A549 (cell line): ENCODE data around the gene CHURC1. TPM values are rescaled to one million over a fixed set of nuclear protein-coding genes. Genes with fewer than 3 reads are reported as not detected.

Experiments used
- ATAC-seq, 2 experiments: fragments of 200-7000 bp in 1 of 2; fragments of >200 bp in 1 of 2; cut with Nextera tagmentation in 1 of 2; cut with Tn5 transposase in 1 of 2; 3 replicates each; pipeline versions ENCODE4 v1.8.0 to v1.9.1; 2018 to 2020; ENCODE audit warnings: mild to moderate bottlenecking in 1 of 2, moderate library complexity in 1 of 2
- CTCF ChIA-PET: fragments of 300-600 bp; sonication (Branson Sonifier 250); formaldehyde crosslinking; extraction: SDS; loops from one replicate; lab custom pipeline; 2021; ENCODE audit warnings: antibody characterized with exemption, inconsistent platforms; lab: Yijun Ruan, JAX
- POLR2A ChIA-PET: fragments of 350-600 bp; formaldehyde crosslinking; extraction: SDS; loops from one replicate; lab custom pipeline; 2021; ENCODE audit warnings: antibody characterized with exemption, inconsistent platforms; lab: Yijun Ruan, JAX
- DNase-seq, 2 experiments: peaks; one replicate each; pipeline versions ENCODE4 v3.0.0 to v3.0.0-alpha.2; 2011 to 2016; ENCODE audit warnings: low read depth in 1 of 2, low spot score in 1 of 2
- FAIRE-seq: peaks from 2 replicates; lab custom pipeline; 2011; peaks lifted over from hg19 to GRCh38; lab: Jason Lieb, UNC
- H3K27ac ChIP-seq, 2 experiments: fragments of >200 bp; sonication (Bioruptor Twin); formaldehyde crosslinking; 3 replicates each; pipeline ENCODE4 v1.5.1; 2016 to 2017
- H3K4me1 ChIP-seq: fragments of >200 bp; sonication (Bioruptor Twin); formaldehyde crosslinking; 3 replicates; pipeline ENCODE4 v1.6.1; 2016
- H3K4me2 ChIP-seq: fragments of >200 bp; sonication (Bioruptor Twin); formaldehyde crosslinking; 3 replicates; pipeline ENCODE4 v1.6.1; 2016
- H3K4me3 ChIP-seq: fragments of >200 bp; sonication (Bioruptor Twin); formaldehyde crosslinking; 3 replicates; pipeline ENCODE4 v1.5.1; 2016
- H3K9me3 ChIP-seq: fragments of >200 bp; sonication (Bioruptor Twin); formaldehyde crosslinking; 3 replicates; pipeline ENCODE4 v1.6.1; 2016
- BCL3 ChIP-seq: fragments of >200 bp; sonication (Bioruptor Twin); formaldehyde crosslinking; IDR thresholded peaks from 3 replicates; pipeline ENCODE4 v1.6.1; 2016
- BHLHE40 ChIP-seq: IDR thresholded peaks from 2 replicates; pipeline ENCODE4 v1.6.1; 2012; ENCODE audit warnings: low read depth, low read length, inconsistent platforms
- CBX8 ChIP-seq: fragments of 200-600 bp; sonication (generic); IDR thresholded peaks from 2 replicates; pipeline ENCODE4 v1.6.1; 2016
- CEBPB ChIP-seq, 2 experiments: fragments of >200 bp in 1 of 2; sonication (Bioruptor Twin) in 1 of 2; formaldehyde crosslinking in 1 of 2; IDR thresholded peaks; 2 replicates each; pipeline ENCODE4 v1.6.1; 2012 to 2016
- CHD2 ChIP-seq: fragments of 150-350 bp; IDR thresholded peaks from 2 replicates; pipeline ENCODE4 v1.6.1; 2014; ENCODE audit warnings: low read length; ENCODE audit not compliant: partially characterized antibody
- CHD4 ChIP-seq: fragments of 200-600 bp; sonication (generic); IDR thresholded peaks from 2 replicates; pipeline ENCODE4 v1.6.1; 2016; ENCODE audit warnings: antibody characterized with exemption, mild to moderate bottlenecking, borderline replicate concordance
- EHMT2 ChIP-seq: fragments of 200-600 bp; sonication (generic); IDR thresholded peaks from 2 replicates; pipeline ENCODE4 v1.6.1; 2016; ENCODE audit warnings: antibody characterized with exemption, low read depth, mild to moderate bottlenecking, moderate library complexity
- HDAC2 ChIP-seq: fragments of 200-600 bp; sonication (generic); IDR thresholded peaks from 2 replicates; pipeline ENCODE4 v1.6.1; 2016
- HMGXB4 ChIP-seq: fragments of 250-450 bp; sonication (Bioruptor Pico); IDR thresholded peaks from 2 replicates; pipeline ENCODE4 v1.5.0; 2021; ENCODE audit warnings: mild to moderate bottlenecking, moderate library complexity, borderline replicate concordance
- HOXB13 ChIP-seq: fragments of 250-450 bp; sonication (Bioruptor Pico); IDR thresholded peaks from 2 replicates; pipeline ENCODE4 v1.5.0; 2020; ENCODE audit warnings: low read depth, mild to moderate bottlenecking, moderate library complexity
- JUNB ChIP-seq: fragments of >200 bp; sonication (Bioruptor Twin); formaldehyde crosslinking; IDR thresholded peaks from 2 replicates; pipeline ENCODE4 v1.6.1; 2016
- KDM1A ChIP-seq: fragments of 200-600 bp; sonication (generic); IDR thresholded peaks from 2 replicates; pipeline ENCODE4 v1.6.1; 2016; ENCODE audit warnings: low read depth, mild to moderate bottlenecking
- MAFK ChIP-seq: fragments of 450-650 bp; IDR thresholded peaks from 2 replicates; pipeline ENCODE4 v1.6.1; 2014; ENCODE audit not compliant: partially characterized antibody
- MAX ChIP-seq: IDR thresholded peaks from 2 replicates; pipeline ENCODE4 v1.6.1; 2012
- PBX3 ChIP-seq: IDR thresholded peaks from 2 replicates; pipeline ENCODE4 v1.6.1; 2012
- PHF8 ChIP-seq: fragments of 200-600 bp; sonication (generic); IDR thresholded peaks from 2 replicates; pipeline ENCODE4 v1.6.1; 2016; ENCODE audit warnings: low read depth, mild to moderate bottlenecking, antibody characterized with exemption, moderate library complexity, borderline replicate concordance
- POLR2A ChIP-seq: IDR thresholded peaks from 2 replicates; pipeline ENCODE4 v1.6.1; 2012; ENCODE audit warnings: mild to moderate bottlenecking, low read length
- RAD21 ChIP-seq, 2 experiments: fragments of >200 bp in 1 of 2; sonication (Bioruptor Twin) in 1 of 2; formaldehyde crosslinking in 1 of 2; IDR thresholded peaks in 1 of 2; conservative IDR thresholded peaks in 1 of 2; 2 replicates in 1 of 2; 3 replicates in 1 of 2; pipeline ENCODE4 v1.6.1; 2012 to 2018; ENCODE audit warnings: inconsistent platforms in 1 of 2
- RARB ChIP-seq: fragments of 250-450 bp; sonication (Bioruptor Pico); IDR thresholded peaks from 2 replicates; pipeline ENCODE4 v1.8.0; 2021; ENCODE audit warnings: mild to moderate bottlenecking, moderate library complexity
- RFX5 ChIP-seq: fragments of 450-650 bp; IDR thresholded peaks from 2 replicates; pipeline ENCODE4 v1.7.1; 2014; ENCODE audit warnings: antibody characterized with exemption, mild to moderate bottlenecking, moderate library complexity
- SREBF2 ChIP-seq: fragments of 450-650 bp; IDR thresholded peaks from 2 replicates; pipeline ENCODE4 v1.6.1; 2014; ENCODE audit warnings: mild to moderate bottlenecking, moderate library complexity
- TP53 ChIP-seq: fragments of 250-450 bp; sonication (Bioruptor Pico); IDR thresholded peaks from 2 replicates; pipeline ENCODE4 v1.5.0; 2021; ENCODE audit warnings: mild to moderate bottlenecking, moderate library complexity
- ZC3H11A ChIP-seq: fragments of 450-650 bp; IDR thresholded peaks from 2 replicates; pipeline ENCODE4 v1.6.1; 2014; ENCODE audit warnings: antibody characterized with exemption, mild to moderate bottlenecking
- ZNF302 ChIP-seq: fragments of 250-450 bp; sonication (Bioruptor Pico); IDR thresholded peaks from 2 replicates; pipeline ENCODE4 v1.9.0; 2021; ENCODE audit warnings: inconsistent platforms, mild to moderate bottlenecking, moderate library complexity
- ZSCAN20 ChIP-seq: fragments of 250-450 bp; sonication (Bioruptor Pico); IDR thresholded peaks from 2 replicates; pipeline ENCODE4 v1.8.0; 2022; ENCODE audit warnings: mild to moderate bottlenecking, moderate library complexity
- WGBS: methylation state at CpG from one replicate; pipeline ENCODE4 v1.1.6; 2017; ENCODE audit errors: missing lambda C conversion rate; 5-methylcytosine and 5-hydroxymethylcytosine counted together
- polyA plus RNA-seq, 4 experiments: library from polyadenylated mRNA; depleted of rRNA in 3 of 4; stranded (reverse); fragments of >200 nt; fragmentation: RNase III in 1 of 4; extraction: RNeasy Plus Mini Kit Qiagen cat#74134 plus additional on column Dnase treatment in 1 of 4; gene quantifications; 2 replicates in 3 of 4; 3 replicates in 1 of 4; pipeline ENCODE4 v1.2.3, GENCODE V29; 2011 to 2017
- TF ChIP-seq, protein P1 (sequence below): fragments of 250-450 bp; sonication (Bioruptor Pico); IDR thresholded peaks from 2 replicates; pipeline ENCODE4 v1.5.0; 2020; ENCODE audit warnings: low read depth, mild to moderate bottlenecking, moderate library complexity

The CHURC1 gene
- polyA plus RNA-seq, 2 of the 4 experiments (the other 2 are of a cell fraction), result 151 to 153 TPM

- TF ChIP-seq HOXB13 (CRISPR knock-in tag) (no peak), MAFK (no peak), RAD21 (conservative IDR thresholded peaks at IDR 0.05 in 1 of 2, IDR thresholded peaks at IDR 0.05 in 1 of 2) (no peak), CHD4 (no peak), CBX8 (no peak), BHLHE40 (no peak), MAX (no peak), JUNB (no peak), PBX3 (no peak), ZC3H11A (no peak), PHF8 (no peak), RARB (CRISPR knock-in tag) (no peak), CEBPB (IDR thresholded peaks at IDR 0.05) (no peak), HMGXB4 (CRISPR knock-in tag) (no peak), ZSCAN20 (CRISPR knock-in tag) (no peak), BCL3 (no peak), ZNF302 (no peak), POLR2A (no peak), RFX5 (no peak), CHD2 (no peak)
- no peak for FAIRE-seq
- no peak for ATAC-seq
- no peak overlapping the region for H3K27ac ChIP-seq
- H3K9me3 ChIP-seq, result no peaks in the 10 kb centered on the region
- POLR2A ChIA-PET, result interaction anchor here (0.7 kb wide), 1 partner anchor 18 kb away, joined by 3 read pairs; the partner anchor contains the start of gene FNTB
- 93% methylated on average over 7 of the region's 7 CpGs for WGBS
- CTCF ChIA-PET, result interaction anchor here (0.7 kb wide), 1 partner anchor 31 kb away, joined by 3 read pairs; no protein-coding TSS in a partner anchor
- H3K4me1 ChIP-seq, result peaks cover 22% of the 10 kb centered on the region; the same call in 2 of the 3 replicates
- H3K4me2 ChIP-seq, result no peak overlapping the region
- no peak overlapping the region for H3K4me3 ChIP-seq
- DNase-seq, result no peak
These were observed 53.9 kb downstream of the CHURC1 start for GRCh38 chr14:64968167-64968566.

DNA sequence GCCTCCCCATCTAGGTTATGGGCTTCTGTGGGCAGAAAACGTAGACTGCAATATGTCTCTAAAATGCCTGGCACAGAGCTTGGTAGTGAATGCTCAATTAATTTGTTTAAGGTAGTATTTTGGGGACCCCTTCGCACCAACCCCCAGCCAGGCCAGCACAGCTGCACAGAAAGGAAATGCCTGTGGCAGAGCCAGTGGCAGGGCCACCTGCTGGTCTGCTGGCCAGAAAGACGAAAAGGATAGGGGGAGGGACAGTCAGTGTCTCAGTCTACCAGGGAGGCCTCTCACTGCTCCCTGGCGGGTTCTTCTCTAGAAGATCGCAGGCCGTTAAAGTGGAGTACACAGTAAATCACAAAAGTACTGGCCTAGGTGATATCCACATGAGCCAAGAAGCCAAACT, 54.4 kb downstream of the CHURC1 start:
- no peak for FAIRE-seq
- 81% methylated on average over 6 of the region's 6 CpGs for WGBS
- H3K4me1 ChIP-seq, result peaks cover 22% of the 10 kb centered on the region; the same call in 2 of the 3 replicates
- no peak for DNase-seq
- H3K4me2 ChIP-seq, result no peak overlapping the region
- no peak for ATAC-seq
- POLR2A ChIA-PET, result interaction anchor here (0.7 kb wide), 1 partner anchor 18 kb away, joined by 3 read pairs; the partner anchor contains the start of gene FNTB
- no peak overlapping the region for H3K4me3 ChIP-seq
- H3K27ac ChIP-seq, result no peak overlapping the region
- TF ChIP-seq, protein P1, sequence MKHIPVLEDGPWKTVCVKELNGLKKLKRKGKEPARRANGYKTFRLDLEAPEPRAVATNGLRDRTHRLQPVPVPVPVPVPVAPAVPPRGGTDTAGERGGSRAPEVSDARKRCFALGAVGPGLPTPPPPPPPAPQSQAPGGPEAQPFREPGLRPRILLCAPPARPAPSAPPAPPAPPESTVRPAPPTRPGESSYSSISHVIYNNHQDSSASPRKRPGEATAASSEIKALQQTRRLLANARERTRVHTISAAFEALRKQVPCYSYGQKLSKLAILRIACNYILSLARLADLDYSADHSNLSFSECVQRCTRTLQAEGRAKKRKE (CRISPR knock-in tag), result no peak
- TF ChIP-seq ZSCAN20 (CRISPR knock-in tag), result no peak
- no peak for TF ChIP-seq EHMT2
- no peak for TF ChIP-seq ZC3H11A
- no peak for TF ChIP-seq RARB (CRISPR knock-in tag)
- no peak for TF ChIP-seq TP53
- no peak for TF ChIP-seq CBX8
- no peak for TF ChIP-seq HDAC2
- no peak for TF ChIP-seq CEBPB (IDR thresholded peaks at IDR 0.05)
- no peak for TF ChIP-seq JUNB
- no peak for TF ChIP-seq CHD4
- no peak for TF ChIP-seq KDM1A
- TF ChIP-seq SREBF2, result no peak
- TF ChIP-seq PBX3, result no peak
- TF ChIP-seq, all 56 proteins: peak for 0
- H3K9me3 ChIP-seq, result no peaks in the 10 kb centered on the region
- CTCF ChIA-PET, result interaction anchor here (0.7 kb wide), 1 partner anchor 31 kb away, joined by 3 read pairs; no protein-coding TSS in a partner anchor
